ENCODE data around the gene SLCO3A1. TPM values are rescaled to one million over a fixed set of nuclear protein-coding genes. Genes with fewer than 3 reads are reported as not detected.

Gene SLCO3A1
- total RNA-seq, 2 donors from 2014 or later = 21.4 to 27.3 TPM

GRCh38 chr15:92040350-92040749 is 186.8 kb downstream of the SLCO3A1 start:
- Histone ChIP-seq H3K4me3 (no peak overlapping the region), H3K9me3 (no peaks in the 10 kb centered on the region), H3K36me3 (no peaks in the 10 kb centered on the region), H3K4me1 (peaks cover 0 to 51% of the 10 kb centered on the region in 2 donors), H3K27ac (no peak overlapping the region), H3K27me3 (no peaks in the 10 kb centered on the region)
- DNase-seq (ENCODE audit: low spot score) = no peak
- no peak for TF ChIP-seq CTCF (IDR thresholded peaks at IDR 0.05)

DNA sequence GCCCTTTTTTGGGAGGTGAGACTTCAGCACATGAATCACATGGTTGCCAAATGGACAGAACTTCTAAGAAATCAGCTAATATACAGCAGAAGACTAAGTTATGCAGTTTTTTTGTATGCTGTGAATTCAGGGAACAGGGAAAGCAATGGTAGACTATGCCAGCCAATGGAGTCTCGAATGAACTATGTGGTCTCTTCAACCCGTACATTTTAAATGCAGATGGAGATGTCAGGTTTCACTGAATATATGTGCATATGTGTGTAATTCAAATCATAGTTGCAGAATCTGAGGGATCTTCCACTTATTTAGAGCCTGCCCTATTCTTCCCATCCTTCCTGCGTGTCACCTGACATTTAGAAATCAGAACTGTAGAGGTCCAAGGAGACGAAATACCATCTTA is 187.9 kb downstream of the SLCO3A1 start:
- Histone ChIP-seq H3K9me3 (no peaks in the 10 kb centered on the region), H3K4me3 (no peak overlapping the region), H3K4me1 (peaks cover 0 to 41% of the 10 kb centered on the region in 2 donors), H3K36me3 (no peaks in the 10 kb centered on the region), H3K27ac (no peak overlapping the region), H3K27me3 (no peaks in the 10 kb centered on the region)
- DNase-seq (ENCODE audit: low spot score) = no peak
- no peak for TF ChIP-seq CTCF (IDR thresholded peaks at IDR 0.05)

DNA sequence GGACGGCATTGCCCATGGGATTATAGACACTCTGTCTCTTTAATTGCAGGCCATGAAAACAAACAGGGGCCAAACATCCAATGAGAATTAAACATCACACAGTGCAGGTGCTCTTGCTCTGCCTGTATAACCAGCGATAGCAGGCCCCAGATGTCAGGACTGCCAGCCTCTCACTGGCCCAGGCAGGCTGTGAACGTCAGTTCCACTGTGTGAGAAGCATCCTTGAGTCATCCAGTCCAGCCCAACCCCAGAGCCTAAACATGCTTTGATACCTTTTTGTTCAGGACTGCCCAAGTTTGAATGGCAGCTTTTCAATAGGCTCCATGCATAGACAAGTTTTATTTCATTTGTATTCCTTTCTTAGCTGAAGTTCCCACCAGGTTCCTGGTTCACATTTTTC is 189.8 kb downstream of the SLCO3A1 start:
- no peak for DNase-seq (ENCODE audit: low spot score)
- Histone ChIP-seq H3K27ac (no peak overlapping the region), H3K9me3 (no peaks in the 10 kb centered on the region), H3K27me3 (no peaks in the 10 kb centered on the region), H3K36me3 (no peaks in the 10 kb centered on the region), H3K4me3 (no peak overlapping the region), H3K4me1 (peaks cover 0 to 32% of the 10 kb centered on the region in 2 donors)
- TF ChIP-seq CTCF (IDR thresholded peaks at IDR 0.05) = no peak

GRCh38 chr15:92044203-92044909 is 190.8 kb downstream of the SLCO3A1 start:
- Histone ChIP-seq H3K27ac (no peak overlapping the region), H3K4me1 (peaks cover 0 to 40% of the 10 kb centered on the region in 2 donors), H3K36me3 (no peaks in the 10 kb centered on the region), H3K27me3 (no peaks in the 10 kb centered on the region), H3K9me3 (no peaks in the 10 kb centered on the region), H3K4me3 (no peak overlapping the region)
- DNase-seq (ENCODE audit: low spot score) = no peak
- no peak for TF ChIP-seq CTCF (IDR thresholded peaks at IDR 0.05)

DNA sequence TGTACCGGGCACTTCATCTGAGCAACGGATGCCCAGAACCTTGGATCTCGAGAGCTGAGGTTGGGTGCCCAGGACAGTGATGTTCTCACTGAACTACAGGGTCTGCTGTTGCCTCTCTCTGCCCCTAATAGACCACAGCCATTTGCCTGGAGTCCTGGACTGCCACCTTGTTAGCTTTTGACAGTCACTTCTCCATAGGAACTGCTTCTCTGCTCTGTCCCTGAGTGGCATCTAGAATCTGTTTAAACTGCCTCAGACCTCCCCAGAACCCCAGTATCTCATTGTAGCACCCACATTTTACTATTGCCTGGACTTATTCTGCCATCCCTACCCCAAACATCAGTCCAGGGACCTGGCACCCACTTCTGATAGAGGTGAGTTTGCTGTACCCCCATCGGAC is 194.4 kb downstream of the SLCO3A1 start:
- no peaks in the 10 kb centered on the region for H3K9me3 ChIP-seq
- no peaks in the 10 kb centered on the region for H3K27me3 ChIP-seq
- H3K4me1 ChIP-seq = peaks cover 0 to 47% of the 10 kb centered on the region in 2 donors
- H3K4me3 ChIP-seq = no peak overlapping the region
- DNase-seq (ENCODE audit: low spot score) = no peak
- TF ChIP-seq CTCF (IDR thresholded peaks at IDR 0.05) = no peak
- no peaks in the 10 kb centered on the region for H3K36me3 ChIP-seq
- H3K27ac ChIP-seq = no peak overlapping the region

GRCh38 chr15:92048739-92049138 is 195.2 kb downstream of the SLCO3A1 start:
- Histone ChIP-seq H3K27ac (no peak overlapping the region), H3K27me3 (no peaks in the 10 kb centered on the region), H3K4me1 (peaks cover 0 to 43% of the 10 kb centered on the region in 2 donors), H3K9me3 (no peaks in the 10 kb centered on the region), H3K36me3 (no peaks in the 10 kb centered on the region), H3K4me3 (no peak overlapping the region)
- no peak for TF ChIP-seq CTCF (IDR thresholded peaks at IDR 0.05)
- DNase-seq (ENCODE audit: low spot score) = no peak
